Uterus (tissue), 2 donors: ENCODE measurements around the gene VWF.
"Not testable (repeated sequence)": the region's sequence is repeated elsewhere in the genome, so short reads cannot be mapped to it uniquely, and the experiment has no call there.

Source experiments
- CTCF ChIP-seq, 4 experiments: fragments of 200-600 bp in 2 of 4; fragments of 450-650 bp in 2 of 4; sonication (generic) in 2 of 4; IDR thresholded peaks; one replicate each; pipeline ENCODE4 v1.5.1; 2016 to 2019; ENCODE audit warnings: antibody characterized with exemption in 4 of 4, mild to moderate bottlenecking in 2 of 4, moderate library complexity in 1 of 4
- POLR2A ChIP-seq, 2 donors: fragments of 450-650 bp; IDR thresholded peaks; one replicate each; pipeline ENCODE4 v1.6.1; 2016; ENCODE audit warnings: antibody characterized with exemption in 2 of 2, mild to moderate bottlenecking in 1 of 2, moderate library complexity in 1 of 2

DNA sequence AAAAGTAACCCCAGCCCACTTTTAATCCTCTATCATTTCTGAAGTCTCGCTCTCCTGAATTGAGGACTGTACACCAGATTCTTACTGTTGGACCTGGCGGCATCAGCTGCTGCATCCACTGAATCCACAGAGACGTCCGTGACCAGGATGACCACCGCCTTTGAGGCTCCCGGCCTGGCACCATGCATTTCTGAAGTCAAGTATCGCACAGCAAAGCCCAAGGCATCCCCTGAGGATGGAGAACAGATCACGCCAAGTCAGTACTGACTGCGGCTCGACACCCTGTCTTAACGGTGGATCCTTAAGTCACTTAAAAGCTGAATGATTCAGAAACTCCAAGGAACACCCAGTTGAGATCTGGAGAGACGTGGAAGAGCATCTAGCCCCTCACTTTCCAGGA, 108.5 kb downstream of the VWF start:
- not testable (repeated sequence) for TF ChIP-seq CTCF, POLR2A (IDR thresholded peaks at IDR 0.05)
